ENCODE measurements around the gene CLPTM1L. TPM values are rescaled to one million over a fixed set of nuclear protein-coding genes. Genes with fewer than 3 reads are reported as not detected.
A peak's percentile ranks its signal among the peaks of the same experiment; 100 is the strongest.

The CLPTM1L gene
- total RNA-seq, 4 donors from 2014 or later: 78.0 to 143 (median 104) TPM

- in situ Hi-C loops (cut with MboI; ENCODE audit: low pct_ligation_motif_present in 1 of 4, low pct_unique_long_range_greater_than_20kb in 1 of 4, low sequenced_read_pairs in 3 of 4) (no loop called here), intact Hi-C loops (cut with DNase I; ENCODE audit: low total_unique reads) (no loop called here)
- no peaks in the 10 kb centered on the region for H3K9me3 ChIP-seq
- peaks cover 0 to 11% (median 9%) of the 10 kb centered on the region in 4 donors for H3K4me1 ChIP-seq
- peaks cover 35% of the 10 kb centered on the region for H3K27me3 ChIP-seq
- no peak overlapping the region for H3K27ac ChIP-seq
- no peak for TF ChIP-seq CTCF (IDR thresholded peaks at IDR 0.05)
- no peak for TF ChIP-seq EP300 (IDR thresholded peaks at IDR 0.05; ENCODE audit: low read depth)
- TF ChIP-seq POLR2A (IDR thresholded peaks at IDR 0.05): no peak
- no peak for TF ChIP-seq POLR2AphosphoS5 (IDR thresholded peaks at IDR 0.05)
- 83 to 100% methylated on average over 2 to 4 of the region's 4 CpGs for WGBS, 2 donors (ENCODE audit: low coverage in 1 of 2)
- no peaks in the 10 kb centered on the region for H3K36me3 ChIP-seq
- H3K4me3 ChIP-seq: no peak overlapping the region
- no peak for DNase-seq
Measured at GRCh38 chr5:1297243-1297642, 47.7 kb downstream of the CLPTM1L start.

- WGBS, 2 donors (ENCODE audit: low coverage in 1 of 2): 61% methylated on average over 22 of the region's 22 CpGs; no CpG with 5 or more reads in 1 of the 2 donors
- intact Hi-C loops (cut with DNase I; ENCODE audit: low total_unique reads): no loop called here
- H3K36me3 ChIP-seq: no peaks in the 10 kb centered on the region
- H3K4me3 ChIP-seq: no peak overlapping the region
- in situ Hi-C loops (cut with MboI; ENCODE audit: low pct_ligation_motif_present in 1 of 4, low pct_unique_long_range_greater_than_20kb in 1 of 4, low sequenced_read_pairs in 3 of 4): no loop called here
- H3K4me1 ChIP-seq: peaks cover 0 to 16% (median 9%) of the 10 kb centered on the region in 4 donors
- no peak for DNase-seq
- no peak overlapping the region for H3K27ac ChIP-seq
- H3K27me3 ChIP-seq: peaks cover 35% of the 10 kb centered on the region
- no peaks in the 10 kb centered on the region for H3K9me3 ChIP-seq
- TF ChIP-seq CTCF (IDR thresholded peaks at IDR 0.05) (no peak), EP300 (IDR thresholded peaks at IDR 0.05; ENCODE audit: low read depth) (no peak), POLR2AphosphoS5 (IDR thresholded peaks at IDR 0.05) (no peak), POLR2A (IDR thresholded peaks at IDR 0.05) (no peak)
Measured at GRCh38 chr5:1295650-1296037, 49.3 kb downstream of the CLPTM1L start.

GRCh38 chr5:1294835-1295649, 49.9 kb downstream of the CLPTM1L start, which contains the start of gene TERT:
Gene TERT (minus strand): TSS chr5:1295068. CDS start chr5:1294989, 79 bp downstream.
- WGBS, 2 donors (ENCODE audit: low coverage in 1 of 2): 31% methylated on average over 86 of the region's 102 CpGs; no CpG with 5 or more reads in 1 of the 2 donors
- DNase-seq: peak; percentile 73
- no peak within 1 kb of the TSS for H3K27ac ChIP-seq
- peaks cover 0 to 16% (median 9%) of the 10 kb centered on the region in 4 donors for H3K4me1 ChIP-seq
- H3K4me3 ChIP-seq: peak within 1 kb of the TSS in 2 of 4 donors; percentile 18 to 29
- intact Hi-C loops (cut with DNase I; ENCODE audit: low total_unique reads): no loop called here
- in situ Hi-C loops (cut with MboI; ENCODE audit: low pct_ligation_motif_present in 1 of 4, low pct_unique_long_range_greater_than_20kb in 1 of 4, low sequenced_read_pairs in 3 of 4): no loop called here
- H3K9me3 ChIP-seq: no peaks in the 10 kb centered on the region
- no peaks in the 10 kb centered on the region for H3K36me3 ChIP-seq
- peaks cover 35% of the 10 kb centered on the region for H3K27me3 ChIP-seq
- TF ChIP-seq EP300 (IDR thresholded peaks at IDR 0.05; ENCODE audit: low read depth) (no peak), CTCF (IDR thresholded peaks at IDR 0.05) (no peak), POLR2AphosphoS5 (IDR thresholded peaks at IDR 0.05) (no peak), POLR2A (IDR thresholded peaks at IDR 0.05) (no peak)

- WGBS, 2 donors (ENCODE audit: low coverage in 1 of 2): 38% methylated on average over 36 of the region's 69 CpGs; no CpG with 5 or more reads in 1 of the 2 donors
- TF ChIP-seq EP300 (IDR thresholded peaks at IDR 0.05; ENCODE audit: low read depth) (no peak), CTCF (IDR thresholded peaks at IDR 0.05) (no peak), POLR2A (IDR thresholded peaks at IDR 0.05) (no peak), POLR2AphosphoS5 (IDR thresholded peaks at IDR 0.05) (no peak)
- Histone ChIP-seq H3K9me3 (no peaks in the 10 kb centered on the region), H3K4me3 (peak overlapping the region in 2 of 4 donors; percentile 18 to 29), H3K27me3 (peaks cover 35% of the 10 kb centered on the region), H3K36me3 (no peaks in the 10 kb centered on the region), H3K4me1 (peaks cover 0 to 16% (median 9%) of the 10 kb centered on the region in 4 donors), H3K27ac (no peak overlapping the region)
- no peak for DNase-seq
- in situ Hi-C loops (cut with MboI; ENCODE audit: low pct_ligation_motif_present in 1 of 4, low pct_unique_long_range_greater_than_20kb in 1 of 4, low sequenced_read_pairs in 3 of 4): no loop called here
- intact Hi-C loops (cut with DNase I; ENCODE audit: low total_unique reads): no loop called here
Measured at GRCh38 chr5:1294206-1294834, 50.6 kb downstream of the CLPTM1L start.

Data from transverse colon (tissue), 4 donors.